Islet of Langerhans (tissue), 1 donor: Measurements from ENCODE around the gene MS4A7.

Experiments used
- FAIRE-seq: peaks from one replicate; lab custom pipeline; 2011; peaks lifted over from hg19 to GRCh38; lab: Jason Lieb, UNC

Gene MS4A7

DNA sequence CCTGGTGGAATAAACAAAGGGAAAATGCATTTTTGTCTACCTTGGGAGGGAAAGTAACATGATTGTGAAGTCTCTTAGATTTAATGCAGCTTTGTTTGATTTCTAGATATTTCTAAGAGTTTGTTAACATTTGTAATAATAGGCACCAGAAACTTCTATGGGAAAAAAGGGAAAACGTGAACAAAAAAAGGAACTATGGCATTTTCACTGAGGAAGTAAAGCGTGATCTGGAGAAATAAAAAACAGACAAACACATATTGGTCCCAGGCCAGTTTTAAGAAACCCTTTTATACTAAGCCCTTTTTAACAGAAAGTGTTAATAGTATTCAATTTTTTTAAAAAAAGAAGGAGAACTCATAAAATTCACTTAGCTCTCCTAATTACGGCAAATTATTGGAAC is 6.9 kb upstream of the MS4A7 start:
- no peak for FAIRE-seq

DNA sequence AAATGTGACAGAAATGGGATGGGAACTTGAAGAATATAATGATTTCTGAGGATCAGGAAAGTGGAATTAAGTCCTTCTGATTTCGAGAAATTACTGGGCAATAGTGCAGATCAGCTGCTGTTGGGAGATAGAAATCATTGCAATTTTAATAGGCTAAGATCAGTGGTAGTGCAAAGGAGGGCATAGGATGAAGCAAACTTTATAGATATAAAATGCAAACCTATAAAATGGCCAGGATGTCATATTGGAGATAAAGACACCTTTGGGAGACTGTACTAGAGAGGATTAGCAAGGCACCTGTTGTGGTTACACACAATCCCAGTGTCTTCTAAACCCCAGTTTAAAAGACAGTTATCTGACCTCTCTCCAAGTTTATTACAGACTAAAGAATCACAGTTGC is 6.5 kb upstream of the MS4A7 start:
- FAIRE-seq, result no peak

DNA sequence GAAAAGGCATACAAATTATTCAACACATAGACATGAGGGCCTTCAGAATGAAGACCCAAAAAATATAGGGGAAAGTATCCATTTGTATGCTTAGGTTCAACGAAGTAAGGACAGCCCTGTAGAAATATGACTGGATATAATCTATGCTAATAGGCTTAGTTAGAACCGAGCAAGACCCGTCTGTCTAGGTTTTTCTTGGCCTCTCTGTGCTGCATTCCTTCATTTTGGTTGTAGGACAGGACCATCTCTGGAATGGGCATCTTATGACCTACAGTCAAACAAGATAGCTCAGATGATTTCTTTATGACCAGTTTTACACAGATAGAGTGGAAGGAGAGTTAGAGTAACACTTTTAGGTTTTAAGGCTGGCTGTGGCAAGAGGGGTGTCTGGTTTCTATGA is 5.6 kb upstream of the MS4A7 start:
- FAIRE-seq, result no peak

DNA sequence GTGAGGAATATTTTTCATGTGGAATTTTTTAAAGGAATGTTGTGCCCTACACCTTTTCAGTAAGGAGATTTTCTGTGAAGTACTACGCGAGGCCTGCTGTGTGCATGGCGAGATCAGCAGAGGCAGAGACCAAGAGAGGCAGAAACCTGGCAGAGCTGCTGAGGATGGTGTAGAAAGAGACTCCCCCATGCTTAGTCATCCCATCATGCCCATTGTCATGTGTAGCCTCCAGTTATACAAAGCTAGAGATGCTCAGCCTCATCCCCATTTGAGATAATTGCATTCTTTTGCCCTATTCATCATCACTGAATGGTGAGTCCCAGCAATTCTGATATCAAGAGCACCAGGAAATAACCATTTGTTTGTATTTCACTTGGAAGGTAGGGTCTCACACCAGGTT is 3.0 kb upstream of the MS4A7 start:
- no peak for FAIRE-seq

DNA sequence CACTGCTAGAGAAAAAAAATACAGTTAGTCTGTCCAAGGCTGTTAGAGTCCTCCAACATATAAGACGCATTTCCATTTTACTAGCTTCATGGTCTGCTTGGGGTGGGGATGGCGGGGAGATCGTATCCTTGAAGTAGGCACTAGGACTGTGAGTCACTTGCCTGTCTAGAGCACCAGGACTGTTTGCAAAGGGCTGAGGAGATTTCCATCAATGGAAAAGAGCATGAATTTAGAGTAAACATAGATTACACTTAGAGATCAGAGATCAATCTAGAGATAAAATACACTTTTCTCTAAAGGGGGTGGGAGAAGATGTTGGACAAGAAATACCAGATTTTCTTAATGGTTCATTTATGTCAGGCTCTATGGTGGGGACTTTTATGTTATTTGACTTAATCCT is 1.7 kb upstream of the MS4A7 start:
- FAIRE-seq, result no peak

DNA sequence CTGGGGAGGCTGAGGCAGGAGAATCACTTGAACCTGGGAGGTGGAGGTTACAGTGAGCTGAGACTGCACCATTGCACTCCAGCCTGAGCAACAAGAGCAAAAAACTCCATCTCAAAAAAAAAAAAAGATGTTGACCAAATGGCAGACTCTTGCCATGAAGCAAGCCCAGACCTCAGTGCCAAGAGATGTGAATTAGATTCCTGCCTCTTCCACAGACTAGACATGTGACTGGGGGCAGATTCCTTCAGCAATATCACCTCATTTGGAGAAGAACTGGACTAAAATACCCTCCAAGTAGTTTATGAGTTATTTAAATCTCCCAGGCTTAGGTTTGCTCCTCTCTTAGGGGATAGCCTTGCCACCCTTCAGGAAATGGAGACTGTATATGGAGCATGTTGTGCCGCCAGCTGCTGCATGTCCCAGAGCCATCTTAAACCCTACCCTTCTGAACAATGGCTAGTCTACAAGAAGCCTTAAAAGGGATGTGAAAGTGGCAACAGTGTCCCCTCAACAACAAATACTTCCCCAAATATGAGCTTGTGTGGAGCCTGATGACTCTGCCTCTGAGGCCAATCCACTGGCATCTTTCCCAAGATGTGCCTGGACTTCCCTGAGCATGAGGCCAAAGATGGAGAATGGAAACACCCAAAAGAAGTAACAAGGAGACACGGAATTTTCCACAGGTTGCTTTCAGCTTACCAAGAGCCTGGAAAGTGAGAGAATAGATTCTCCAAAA is 763 bp upstream of the MS4A7 start:
- FAIRE-seq, result no peak

DNA sequence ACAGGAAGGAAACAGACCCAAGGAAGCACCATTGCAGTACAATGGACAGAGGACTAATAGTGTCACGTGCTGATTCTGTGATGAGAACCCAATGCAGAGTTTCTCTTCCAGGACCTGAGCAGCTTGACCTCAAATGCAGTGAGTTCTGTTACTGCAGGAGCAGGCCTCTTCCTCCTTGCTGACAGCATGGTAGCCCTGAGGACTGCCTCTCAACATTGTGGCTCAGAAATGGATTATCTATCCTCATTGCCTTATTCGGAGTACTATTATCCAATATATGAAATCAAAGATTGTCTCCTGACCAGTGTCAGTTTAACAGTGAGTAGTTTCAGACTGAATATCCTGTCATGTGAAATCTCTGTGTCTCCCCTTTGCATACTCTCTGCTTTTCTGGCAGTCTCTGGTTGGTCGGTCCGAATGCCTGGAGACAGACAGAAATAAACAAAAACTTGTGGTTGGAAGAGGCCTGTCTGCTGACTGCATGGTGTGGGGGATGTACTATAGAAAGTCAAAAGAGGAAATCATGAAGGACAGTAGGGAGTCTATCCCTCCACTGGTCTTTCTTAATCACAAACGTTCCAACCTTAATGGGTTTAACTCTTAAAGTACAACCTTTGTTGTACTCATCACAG is 11.1 kb downstream of the MS4A7 start:
- no peak for FAIRE-seq

DNA sequence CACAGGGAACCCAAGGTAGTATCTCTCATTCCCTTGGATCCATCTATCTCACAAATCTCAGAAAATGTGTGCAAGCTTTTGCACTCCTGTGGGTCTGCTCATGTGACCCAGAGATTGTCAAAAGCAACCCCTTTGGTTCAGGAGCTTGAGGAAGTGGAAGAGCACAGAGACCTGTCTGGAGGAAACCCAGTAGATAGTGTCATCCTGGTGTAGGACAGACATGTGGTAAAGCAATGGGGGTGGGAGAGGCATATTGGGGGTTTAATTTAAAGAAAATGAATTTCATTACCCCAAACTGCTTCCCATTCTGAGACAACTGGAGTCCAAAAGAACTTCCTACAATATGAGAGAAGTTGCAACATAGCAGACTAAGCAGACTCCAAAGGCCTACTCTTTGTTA is 12.1 kb downstream of the MS4A7 start:
- no peak for FAIRE-seq

DNA sequence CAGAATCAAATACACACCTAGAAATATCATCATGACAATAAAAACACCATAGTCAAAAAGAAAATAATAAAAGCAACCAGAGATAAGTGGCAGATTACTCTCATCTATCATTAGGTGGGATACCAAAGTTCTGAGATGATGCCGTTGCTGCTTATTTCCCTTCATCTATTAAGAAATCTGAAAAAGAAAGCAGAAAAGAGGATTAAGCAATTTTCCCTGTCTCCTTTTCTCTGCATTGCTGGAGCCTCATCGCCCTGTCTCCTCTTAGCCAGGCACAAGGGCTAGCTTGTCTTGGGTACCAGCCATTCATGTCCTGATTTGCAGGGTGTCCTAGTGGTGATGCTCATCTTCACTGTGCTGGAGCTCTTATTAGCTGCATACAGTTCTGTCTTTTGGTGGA is 14.0 kb downstream of the MS4A7 start:
- FAIRE-seq, result no peak

DNA sequence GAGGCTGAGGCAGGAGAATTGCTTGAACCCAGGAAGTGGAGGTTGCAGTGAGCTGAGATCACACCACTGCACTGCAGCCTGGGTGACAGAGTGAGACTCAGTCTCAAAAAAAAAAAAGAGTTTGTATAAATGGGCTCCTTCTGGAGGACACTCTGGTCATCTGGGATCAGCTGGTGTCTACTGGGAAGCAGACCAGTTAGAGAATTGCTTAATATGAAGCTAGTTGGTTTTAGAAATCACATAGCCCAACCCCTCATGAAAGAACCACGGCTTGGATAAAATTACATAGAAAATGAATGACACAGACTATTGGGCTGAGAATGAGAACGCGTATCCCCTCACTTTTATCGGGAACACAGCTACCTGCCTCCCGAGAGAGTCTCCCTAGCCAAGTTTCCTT is 14.7 kb downstream of the MS4A7 start:
- FAIRE-seq, result no peak

DNA sequence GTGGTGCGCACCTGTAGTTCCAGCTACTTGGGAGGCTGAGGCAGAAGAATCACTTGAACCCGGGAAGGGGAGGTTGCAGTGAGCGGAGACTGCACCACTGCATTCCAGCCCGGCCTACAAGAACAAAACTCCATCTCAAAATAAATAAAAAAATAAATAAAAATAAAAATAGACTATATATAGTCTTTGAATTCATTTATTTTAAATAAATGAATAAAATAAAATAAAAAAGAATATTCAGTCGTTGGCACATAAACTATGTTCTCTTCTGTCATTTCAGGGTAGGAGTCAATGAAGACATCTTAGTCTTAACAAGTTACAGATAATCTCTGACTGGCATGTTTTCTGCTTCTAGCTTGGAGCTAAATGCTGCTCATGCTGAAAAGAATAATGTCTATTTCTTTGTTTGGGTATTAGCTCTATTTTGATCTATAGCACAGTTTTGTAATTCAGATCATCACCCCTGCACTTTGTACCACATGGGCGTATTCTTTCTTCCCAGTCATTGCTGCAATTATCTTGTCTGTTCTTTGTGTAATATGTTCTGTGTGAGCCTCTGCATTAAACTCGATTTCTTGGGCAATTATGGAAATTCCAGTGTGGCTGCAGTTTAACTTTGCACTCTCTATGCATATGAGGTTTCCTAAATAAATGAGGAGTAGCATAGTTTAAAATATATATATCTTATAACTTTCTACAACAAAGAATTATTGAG is 16.5 kb downstream of the MS4A7 start:
- no peak for FAIRE-seq

DNA sequence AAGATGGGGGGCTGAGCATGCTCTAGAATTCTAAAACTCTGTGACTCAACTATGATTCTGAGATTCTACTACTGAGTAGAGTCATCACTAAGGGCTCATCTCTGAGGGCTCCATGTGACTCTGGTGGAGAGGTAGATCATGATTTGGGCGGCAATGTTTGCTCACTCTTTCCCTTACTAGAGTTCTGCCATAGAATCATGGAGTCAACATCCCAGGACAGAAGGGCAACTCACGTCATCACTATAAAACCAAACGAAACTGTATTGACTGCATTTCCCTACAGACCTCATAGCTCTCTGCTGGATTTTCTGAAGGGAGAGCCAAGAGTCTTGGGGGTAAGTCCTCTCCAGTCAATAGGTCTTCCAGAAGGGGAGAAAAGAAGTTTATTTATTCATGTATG is 18.1 kb downstream of the MS4A7 start, which contains the start of gene MS4A14:
TSS of gene MS4A14 (plus strand) at position 78 of the 400 bp plus-strand sequence. CDS start at position 198, 120 bp downstream.
- no peak for FAIRE-seq

DNA sequence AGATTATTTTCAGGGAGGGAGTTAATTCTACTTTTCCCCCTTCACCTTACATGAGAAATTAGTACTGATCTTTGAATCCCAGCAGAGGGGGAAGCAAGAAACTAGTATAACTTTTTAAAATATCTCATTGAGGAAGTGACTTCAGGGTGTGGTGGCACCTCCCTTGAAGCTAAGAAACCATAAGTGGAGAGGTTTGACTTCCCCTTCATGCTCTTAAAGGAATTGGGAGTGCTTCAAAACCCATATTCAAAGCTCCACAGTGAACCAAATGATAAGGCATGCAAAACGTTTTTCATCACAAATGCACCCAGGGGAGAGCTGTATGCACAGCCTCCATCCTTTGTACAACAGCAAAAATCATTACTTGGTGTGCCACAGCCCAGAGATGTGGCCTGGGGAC is 18.5 kb downstream of the MS4A7 start:
- FAIRE-seq, result no peak

DNA sequence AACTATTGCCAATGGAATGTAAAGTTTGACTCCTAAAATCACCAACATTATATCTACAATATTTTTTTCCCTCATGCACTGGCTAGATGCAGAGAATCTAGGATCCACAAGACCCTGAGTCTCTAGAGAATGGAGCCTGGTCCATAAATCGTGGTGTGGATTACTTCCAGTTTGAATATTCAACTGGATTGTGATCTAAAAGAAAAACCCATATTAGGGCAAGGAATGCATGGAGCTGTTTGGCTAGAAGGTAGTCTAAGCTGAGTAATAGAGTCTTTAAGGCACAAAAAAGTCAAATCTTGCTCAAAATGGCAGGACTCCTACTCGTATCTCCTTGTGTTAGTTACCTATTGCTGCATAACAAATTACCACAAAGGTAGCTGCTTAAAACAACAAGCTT is 41.7 kb downstream of the MS4A7 start:
- FAIRE-seq, result no peak

DNA sequence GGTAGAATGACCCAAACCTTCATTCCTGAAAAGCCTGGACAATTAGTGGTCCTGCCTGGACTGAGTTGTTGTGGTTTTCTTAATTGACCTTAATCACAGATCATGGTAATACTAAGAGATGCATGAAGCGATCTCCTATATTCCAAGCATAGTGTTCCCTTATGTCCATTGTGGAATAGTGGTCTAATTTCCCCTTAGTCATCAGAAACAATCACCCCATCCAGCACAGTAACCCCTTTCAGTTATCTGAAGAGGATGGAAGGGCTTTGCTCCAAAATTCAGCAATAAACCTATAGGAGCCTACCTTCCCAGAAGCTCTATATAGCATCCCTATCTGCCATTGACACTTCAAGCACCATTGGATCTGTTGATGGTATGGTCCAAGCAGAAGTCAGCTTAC is 44.3 kb downstream of the MS4A7 start:
- no peak for FAIRE-seq

DNA sequence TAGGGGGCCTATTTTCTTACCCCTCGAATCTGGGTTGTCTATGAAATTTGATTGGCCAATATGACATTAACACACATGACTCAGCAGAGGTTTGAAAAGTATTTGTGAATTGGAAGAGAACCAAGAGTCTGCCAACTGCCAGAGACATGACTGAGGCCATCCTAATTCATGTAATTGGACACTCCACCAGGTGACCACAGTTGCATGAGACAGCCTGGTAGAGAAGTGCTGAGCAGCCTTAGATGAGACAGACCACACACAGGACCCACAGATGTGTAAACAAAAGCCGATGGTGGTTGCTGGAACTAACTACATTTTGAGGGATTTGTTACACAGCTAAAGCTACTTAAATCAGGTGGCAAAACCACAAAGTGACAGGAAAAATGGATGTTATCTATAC is 50.2 kb downstream of the MS4A7 start:
- FAIRE-seq, result no peak

DNA sequence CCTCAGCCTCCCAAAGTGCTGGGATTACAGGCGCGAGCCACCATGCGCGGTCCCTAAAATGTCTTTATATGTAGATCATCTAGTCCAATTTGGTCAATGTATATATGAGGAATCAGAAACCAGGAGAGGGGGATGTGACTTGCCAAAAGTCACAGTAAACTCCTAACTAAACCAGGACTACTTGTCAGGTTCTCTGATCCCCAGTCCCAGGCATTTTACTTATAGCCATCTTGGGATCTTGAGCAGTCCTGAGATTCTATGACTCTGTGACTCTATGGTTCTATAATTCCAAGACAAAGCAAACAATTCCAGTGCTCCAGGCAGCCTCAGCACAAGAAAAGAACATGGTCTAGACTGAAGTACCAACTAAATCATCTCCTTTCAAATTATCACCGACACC is 50.9 kb downstream of the MS4A7 start, which contains the start of gene MS4A5:
TSS of gene MS4A5 (plus strand) at position 301 of the 400 bp plus-strand sequence. CDS start 103 bp downstream, outside the sequence.
- FAIRE-seq, result no peak

DNA sequence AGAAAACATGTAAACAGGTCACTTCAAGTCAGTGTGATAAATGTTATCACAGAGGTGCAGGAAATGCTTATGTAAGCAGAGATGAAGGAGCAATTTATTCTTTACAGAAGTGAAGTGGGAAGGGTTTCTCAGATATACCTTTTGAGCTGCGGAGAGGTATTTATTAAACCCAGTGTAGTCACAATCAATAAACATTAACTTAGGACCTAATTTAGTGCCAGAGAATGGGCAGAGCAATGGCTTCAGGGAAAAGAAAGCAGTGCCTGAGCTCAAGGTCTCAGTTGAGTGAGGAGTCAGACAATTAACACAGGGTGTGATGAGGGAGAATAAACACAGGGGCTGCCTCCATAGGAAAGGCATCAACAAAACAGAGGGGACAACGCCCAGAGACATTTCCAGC is 52.9 kb downstream of the MS4A7 start:
- FAIRE-seq, result no peak

DNA sequence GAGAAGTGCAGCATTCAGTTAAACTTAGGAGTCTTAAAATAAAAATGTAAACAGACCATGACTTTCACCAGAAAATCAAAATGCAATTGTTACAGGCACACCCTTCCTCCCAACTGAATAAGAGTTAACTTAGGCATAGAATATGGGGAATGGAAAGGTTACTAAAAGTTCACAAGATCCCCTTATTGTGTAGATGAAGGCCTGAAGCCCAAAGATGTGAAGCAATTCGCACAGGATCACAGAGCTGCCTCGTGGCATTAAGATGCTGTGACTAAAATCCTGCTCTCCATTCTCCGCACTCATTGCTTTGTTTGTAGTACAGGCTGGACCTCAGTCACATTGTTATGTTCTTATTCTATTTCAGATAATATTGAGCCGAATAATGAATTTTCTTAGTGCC is 55.1 kb downstream of the MS4A7 start:
- no peak for FAIRE-seq
